Right cardiac atrium (tissue), 5 donors: ENCODE measurements around the gene PMFBP1. TPM values are rescaled to one million over a fixed set of nuclear protein-coding genes. Genes with fewer than 3 reads are reported as not detected.
A peak's percentile ranks its signal among the peaks of the same experiment; 100 is the strongest.

ENCODE experiments used
- ATAC-seq, 2 donors: fragments of 200-7000 bp; cut with Tn5 transposase; one replicate each; pipeline versions ENCODE4 v1.8.0 to v1.9.1; 2020; ENCODE audit warnings: moderate library complexity in 2 of 2, mild to moderate bottlenecking in 1 of 2
- DNase-seq, 3 donors: peaks; one replicate each; pipeline ENCODE4 v3.0.0-alpha.2; 2020
- H3K27ac ChIP-seq: one replicate; pipeline ENCODE4 v1.5.1; 2013; ENCODE audit warnings: mild to moderate bottlenecking, low read length, control low read depth, moderate library complexity
- H3K27me3 ChIP-seq: one replicate; pipeline ENCODE4 v1.6.1; 2013; ENCODE audit not compliant: control insufficient read depth, insufficient read depth
- H3K4me1 ChIP-seq: one replicate; pipeline ENCODE4 v1.6.1; 2013; ENCODE audit warnings: low read length; ENCODE audit not compliant: control insufficient read depth, insufficient read depth
- H3K4me3 ChIP-seq: one replicate; pipeline ENCODE4 v1.5.1; 2013; ENCODE audit warnings: low read length, control low read depth
- H3K9me3 ChIP-seq: one replicate; pipeline ENCODE4 v1.6.1; 2013; ENCODE audit warnings: low read length; ENCODE audit not compliant: control insufficient read depth
- WGBS: extraction: QIAGEN DNeasy Blood & Tissue Kit; methylation state at CpG from one replicate; pipeline ENCODE4 v1.1.7; 2013; 5-methylcytosine and 5-hydroxymethylcytosine counted together
- intact Hi-C, 4 donors: fragments of 100-400 bp; cut with DNase I; formaldehyde crosslinking; loops; one replicate each; pipeline versions ENCODE4 v1.11.0 to v1.14.0; 2022 to 2023
- polyA plus RNA-seq: library from polyadenylated mRNA; stranded (reverse); fragments of 200-250 nt; gene quantifications from one replicate; pipeline ENCODE4 v1.2.3, GENCODE V29; 2013
- total RNA-seq, 4 donors: library from RNA; stranded (reverse); fragmentation: NEBNext Ultra II Directional; extraction: Animal tissue kit (Norgen Biotek cat#: 25700); gene quantifications; one replicate each; pipeline ENCODE4 v1.2.1, GENCODE V29; 2021
- donor health status: healthy with polysubstance abuse.
- donor health status: DM: no; HTN: yes; CAD: no.
- donor health status: DM: no; HTN: no; CAD: no.
- donor health status: DM: no; HTN: yes; CAD: no; lungs with severe emphysema.
- donor health status: DM: yes; HTN: yes; CAD: no.

PMFBP1 gene
- total and polyA plus RNA-seq, 5 donors = 0.38 to 0.51 (median 0.43) TPM; not detected in 1

DNA sequence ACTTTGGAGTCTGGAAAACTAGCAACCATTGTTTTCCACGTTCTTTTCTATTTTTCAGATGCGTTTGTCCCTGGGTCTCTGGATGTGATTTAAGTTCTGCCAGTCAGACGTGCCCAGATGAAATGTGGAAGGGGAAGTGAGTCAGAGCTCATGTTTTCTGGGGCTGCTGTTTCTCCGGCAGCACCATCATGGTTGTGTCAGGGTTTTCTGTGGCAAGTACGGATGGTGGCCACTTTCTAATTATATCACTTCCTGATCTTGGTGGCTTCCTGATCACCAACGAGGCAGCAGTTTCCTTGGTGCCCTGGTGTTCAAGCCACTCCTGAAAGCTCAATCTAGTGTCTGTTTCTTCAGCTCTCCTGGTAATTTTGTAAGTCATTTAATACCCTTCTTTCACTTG lies 31.4 kb upstream of the PMFBP1 start:
- DNase-seq = peak; percentile 15 to 57 (median 51)
- WGBS = 51% methylated on average over 6 of the region's 6 CpGs
- Histone ChIP-seq H3K4me1 (no peaks in the 10 kb centered on the region), H3K9me3 (no peaks in the 10 kb centered on the region), H3K4me3 (no peak overlapping the region), H3K27ac (peak overlapping the region; percentile 68), H3K27me3 (peaks cover 2% of the 10 kb centered on the region)
- intact Hi-C loops = no loop called here
- peak; percentile 42 to 58 for ATAC-seq

DNA sequence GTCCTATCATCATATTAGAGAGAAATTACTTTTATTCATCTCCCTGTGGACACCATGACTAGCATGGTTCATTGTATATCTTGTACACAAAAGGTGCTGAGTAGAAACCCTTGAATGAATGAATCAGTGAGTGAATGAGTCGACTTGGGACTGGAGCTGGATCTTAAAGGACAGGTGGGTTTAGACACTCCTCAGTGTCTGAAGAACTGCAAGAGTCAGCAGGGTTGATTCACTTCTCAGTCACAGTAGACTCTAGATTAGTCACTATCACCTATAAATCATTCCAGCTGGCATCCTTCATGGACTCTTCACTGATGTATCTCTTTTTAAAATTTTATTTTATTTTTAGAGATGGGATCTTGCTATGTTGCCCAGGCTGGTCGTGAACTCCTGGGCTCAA lies 30.1 kb upstream of the PMFBP1 start:
- DNase-seq = no peak
- no peak overlapping the region for H3K27ac ChIP-seq
- intact Hi-C loops = no loop called here
- WGBS = 71% methylated on average over 2 of the region's 2 CpGs
- peaks cover 3% of the 10 kb centered on the region for H3K4me1 ChIP-seq
- H3K9me3 ChIP-seq = no peaks in the 10 kb centered on the region
- ATAC-seq = no peak
- H3K27me3 ChIP-seq = peaks cover 2% of the 10 kb centered on the region
- H3K4me3 ChIP-seq = no peak overlapping the region

DNA sequence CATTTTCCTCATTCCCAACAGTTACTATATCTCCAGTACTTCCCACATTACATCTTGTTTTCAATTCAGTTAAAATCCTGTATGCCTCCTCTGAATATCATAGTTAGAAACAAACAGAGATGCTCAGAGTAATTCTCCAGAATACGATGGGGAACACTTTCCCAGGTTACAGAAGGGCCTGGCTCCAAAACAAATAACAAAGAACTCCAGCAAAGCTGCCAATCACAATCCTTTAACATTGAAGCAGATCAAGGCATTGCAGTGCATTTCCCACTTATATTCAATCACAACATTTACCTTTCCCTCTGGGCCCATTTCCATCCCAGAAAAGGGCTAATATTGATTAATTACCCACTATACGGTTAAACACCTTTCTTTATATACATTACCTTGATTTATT lies 29.4 kb upstream of the PMFBP1 start:
- DNase-seq = no peak
- WGBS = 87% methylated on average over 2 of the region's 2 CpGs
- H3K27ac ChIP-seq = no peak overlapping the region

DNA sequence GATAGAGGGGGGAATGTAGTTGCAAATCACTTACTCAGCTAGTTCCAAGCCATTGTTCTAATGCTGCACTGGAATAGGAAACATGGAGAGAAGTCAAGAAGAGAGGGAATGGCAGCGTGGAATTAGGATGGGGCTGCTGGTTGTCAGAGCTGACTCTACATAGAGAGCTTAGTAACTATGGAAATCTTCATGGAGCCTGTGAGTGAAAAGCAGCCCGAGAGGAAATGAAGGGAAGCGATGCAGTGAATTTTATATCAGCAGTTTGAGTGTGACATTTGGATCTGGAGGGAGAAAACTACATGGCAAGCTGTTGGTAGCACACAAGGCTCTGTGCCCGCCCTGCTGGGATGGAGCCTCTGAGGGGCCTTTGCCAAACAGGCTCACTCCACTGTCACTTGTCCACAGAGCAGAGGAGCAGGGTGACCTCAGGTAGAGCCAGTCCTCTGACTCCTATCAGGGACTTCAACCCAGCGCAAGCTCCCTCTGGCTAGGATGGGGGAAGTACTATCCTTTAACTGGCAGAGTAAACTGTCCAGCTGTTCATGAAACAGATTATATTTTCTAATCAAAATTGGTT lies 27.9 kb upstream of the PMFBP1 start:
- Histone ChIP-seq H3K9me3 (no peaks in the 10 kb centered on the region), H3K4me1 (peaks cover 3% of the 10 kb centered on the region), H3K27me3 (peaks cover 2% of the 10 kb centered on the region), H3K4me3 (no peak overlapping the region), H3K27ac (no peak overlapping the region)
- intact Hi-C loops = no loop called here
- WGBS = 56% methylated on average over 5 of the region's 5 CpGs
- peak in 1 of 3 donors; percentile 45 for DNase-seq
- ATAC-seq = no peak

More for the DNA sequence above, 29.4 kb upstream of the PMFBP1 start:
- Histone ChIP-seq H3K4me3 (no peak overlapping the region), H3K27me3 (peaks cover 2% of the 10 kb centered on the region), H3K9me3 (no peaks in the 10 kb centered on the region), H3K4me1 (peaks cover 3% of the 10 kb centered on the region)
- no peak for ATAC-seq
- intact Hi-C loops = no loop called here

DNA sequence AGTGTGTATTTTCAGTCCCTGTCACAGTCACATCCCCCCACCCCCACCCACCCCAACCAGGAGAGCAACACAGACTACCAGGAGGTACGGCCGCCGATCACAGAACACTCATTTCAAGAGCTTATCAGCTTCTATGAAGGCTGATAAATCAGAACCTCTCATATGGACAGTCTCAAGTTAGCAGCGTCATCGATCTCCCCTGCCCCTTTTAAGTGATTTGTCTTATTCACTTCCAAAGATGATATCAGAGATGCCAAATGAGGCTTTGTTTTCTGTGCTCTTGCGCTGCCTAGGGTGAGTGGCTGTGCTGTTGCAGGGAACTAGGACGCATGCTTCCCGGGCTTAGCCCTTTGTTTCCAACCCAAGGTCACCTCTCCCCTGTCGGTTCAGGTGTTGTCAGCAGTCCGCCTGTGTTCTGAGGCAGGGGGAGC lies 26.8 kb upstream of the PMFBP1 start:
- peaks cover 2% of the 10 kb centered on the region for H3K27me3 ChIP-seq
- no peak for DNase-seq
- no peak for ATAC-seq
- 44% methylated on average over 10 of the region's 10 CpGs for WGBS
- H3K4me3 ChIP-seq = no peak overlapping the region
- peaks cover 3% of the 10 kb centered on the region for H3K4me1 ChIP-seq
- H3K27ac ChIP-seq = no peak overlapping the region
- intact Hi-C loops = no loop called here
- H3K9me3 ChIP-seq = no peaks in the 10 kb centered on the region

DNA sequence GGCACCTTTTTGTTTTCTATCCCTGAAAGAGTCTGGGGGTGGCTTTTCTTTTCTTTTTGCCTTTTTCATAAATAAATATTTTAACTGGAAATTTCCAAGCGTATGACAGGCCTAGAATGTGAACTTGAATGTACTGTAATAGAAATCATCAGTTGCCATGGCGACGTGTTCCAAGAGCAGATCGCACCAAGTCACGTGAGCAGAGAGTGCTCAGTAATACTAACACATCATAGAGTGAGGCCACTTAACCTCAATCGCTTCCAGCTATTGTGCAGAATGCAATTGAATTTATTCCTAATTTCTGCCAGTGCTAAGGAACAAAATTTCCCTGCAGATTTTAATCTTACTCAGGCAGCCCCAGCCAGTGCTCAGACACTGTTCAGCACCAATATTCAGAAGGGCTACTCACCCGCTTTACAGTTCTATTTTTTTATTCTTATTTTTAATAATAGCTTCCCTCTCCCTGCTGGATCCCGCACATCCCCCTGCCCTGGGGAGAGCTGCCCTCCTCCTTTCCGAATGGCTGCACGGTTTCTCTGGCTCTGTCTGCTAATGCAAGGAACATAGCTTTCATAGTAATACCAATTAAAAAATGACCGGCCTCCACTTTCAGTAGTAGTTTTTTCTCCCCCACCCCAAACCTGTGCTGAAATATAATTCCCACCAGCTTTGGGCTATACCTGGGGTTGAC lies 26.2 kb upstream of the PMFBP1 start:
- 45% methylated on average over 11 of the region's 11 CpGs for WGBS
- Histone ChIP-seq H3K27ac (no peak overlapping the region), H3K4me1 (peaks cover 3% of the 10 kb centered on the region), H3K4me3 (no peak overlapping the region), H3K27me3 (peaks cover 2% of the 10 kb centered on the region), H3K9me3 (no peaks in the 10 kb centered on the region)
- peak in 2 of 3 donors; percentile 40 to 75 for DNase-seq
- intact Hi-C loops = no loop called here
- ATAC-seq = peak in 1 of 2 donors; percentile 50

DNA sequence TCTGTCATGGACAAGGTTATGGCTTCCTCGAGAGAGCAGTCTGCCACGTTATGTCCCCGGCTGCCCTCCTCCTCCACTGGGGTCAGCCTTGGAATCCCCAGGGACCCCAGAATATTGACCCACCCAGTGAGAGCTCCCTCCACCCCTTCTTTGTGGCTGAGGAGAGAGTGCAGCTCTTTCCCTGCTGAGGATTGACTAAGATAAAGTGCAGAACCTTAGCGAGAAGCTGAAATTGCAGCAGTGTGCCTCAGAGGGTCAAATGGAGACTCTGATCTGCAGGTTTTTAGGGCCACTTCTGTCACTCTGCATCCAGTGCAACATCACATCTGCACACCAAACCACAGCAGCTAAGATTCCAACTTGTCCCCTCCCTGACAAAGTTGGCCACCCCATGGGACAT lies 25.6 kb upstream of the PMFBP1 start:
- Histone ChIP-seq H3K4me3 (no peak overlapping the region), H3K27ac (no peak overlapping the region), H3K4me1 (peaks cover 3% of the 10 kb centered on the region), H3K27me3 (peaks cover 2% of the 10 kb centered on the region), H3K9me3 (no peaks in the 10 kb centered on the region)
- 51% methylated on average over 4 of the region's 4 CpGs for WGBS
- intact Hi-C loops = no loop called here
- DNase-seq = no peak
- no peak for ATAC-seq

DNA sequence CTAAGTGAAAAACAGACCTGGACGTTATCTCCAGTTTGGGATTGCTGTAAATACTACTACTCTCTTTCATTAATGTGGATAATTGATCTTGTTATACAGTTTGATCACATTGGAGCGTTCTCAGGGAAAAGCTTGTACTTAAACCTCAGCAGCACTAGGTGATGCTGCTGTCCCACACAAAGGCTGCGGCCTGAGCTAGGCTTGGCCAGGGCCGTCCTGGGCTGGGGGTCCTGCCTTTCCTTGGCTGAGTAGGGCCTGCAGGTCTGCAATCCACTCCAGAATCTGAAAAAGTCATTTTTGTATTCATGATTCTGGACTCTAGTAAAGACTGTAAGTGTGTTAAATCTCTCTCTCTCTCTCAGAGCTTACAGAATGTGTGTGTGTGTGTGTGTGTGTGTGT lies 23.7 kb upstream of the PMFBP1 start:
- Histone ChIP-seq H3K4me1 (peaks cover 3% of the 10 kb centered on the region), H3K27me3 (peaks cover 2% of the 10 kb centered on the region), H3K4me3 (no peak overlapping the region), H3K27ac (no peak overlapping the region), H3K9me3 (no peaks in the 10 kb centered on the region)
- no peak for DNase-seq
- intact Hi-C loops = no loop called here
- 73% methylated on average over 4 of the region's 4 CpGs for WGBS
- ATAC-seq = no peak

DNA sequence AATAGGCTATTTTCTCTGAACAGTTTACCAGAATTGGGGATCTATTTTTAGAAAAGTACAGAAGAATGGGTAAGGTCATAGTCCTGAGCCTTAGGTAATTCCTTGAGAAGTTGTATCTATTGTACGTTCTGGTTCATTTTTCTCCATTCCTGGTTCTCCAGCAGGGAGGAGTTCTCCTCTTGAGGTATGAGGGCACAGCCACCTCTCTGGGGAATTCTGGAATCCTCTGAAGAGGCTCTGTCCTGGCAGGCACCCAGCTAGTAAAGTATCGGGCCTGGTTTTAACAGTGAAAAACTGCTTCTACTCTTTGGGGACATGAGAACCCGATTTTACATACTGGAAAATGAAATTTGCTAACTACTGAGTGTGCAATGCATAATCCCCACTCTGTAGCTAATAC lies 19.6 kb upstream of the PMFBP1 start:
- Histone ChIP-seq H3K27ac (no peak overlapping the region), H3K27me3 (no peaks in the 10 kb centered on the region), H3K9me3 (no peaks in the 10 kb centered on the region), H3K4me1 (no peaks in the 10 kb centered on the region), H3K4me3 (no peak overlapping the region)
- intact Hi-C loops = no loop called here
- DNase-seq = no peak
- 59% methylated on average over 3 of the region's 3 CpGs for WGBS
- ATAC-seq = no peak

DNA sequence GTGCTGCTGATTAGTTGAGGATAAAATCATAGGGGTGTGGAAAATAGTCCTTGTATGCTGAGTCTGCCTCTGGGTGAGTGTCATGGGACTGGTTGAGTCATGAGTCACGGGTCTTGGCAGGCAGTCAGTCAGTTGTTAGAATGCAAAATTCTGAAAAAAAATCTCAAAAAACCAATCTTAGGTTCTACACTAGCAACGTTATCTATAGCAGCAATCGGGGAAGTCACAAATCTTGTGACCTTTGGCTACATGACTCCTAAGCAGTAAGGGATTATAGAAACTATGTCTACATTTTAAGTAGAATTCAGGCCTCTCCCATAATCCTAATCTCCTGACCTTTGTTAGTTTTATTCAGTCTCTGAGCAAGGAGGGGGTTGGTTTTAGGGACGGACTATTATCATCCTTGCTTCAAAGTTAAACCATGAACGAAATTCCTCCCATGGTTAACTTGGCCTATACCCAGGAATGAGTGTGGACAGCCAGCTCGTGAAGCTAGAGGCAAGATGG lies 18.0 kb upstream of the PMFBP1 start:
- no peaks in the 10 kb centered on the region for H3K4me1 ChIP-seq
- whole genome bisulfite sequencing = 41% methylated on average over 6 of the region's 6 CpGs
- no peak overlapping the region for H3K27ac ChIP-seq
- intact Hi-C loops = no loop called here
- no peak overlapping the region for H3K4me3 ChIP-seq
- DNase-seq (peak in 2 of 3 donors; percentile 42 to 52), ATAC-seq (peak; percentile 43 to 59)
- no peaks in the 10 kb centered on the region for H3K9me3 ChIP-seq
- H3K27me3 ChIP-seq = no peaks in the 10 kb centered on the region

DNA sequence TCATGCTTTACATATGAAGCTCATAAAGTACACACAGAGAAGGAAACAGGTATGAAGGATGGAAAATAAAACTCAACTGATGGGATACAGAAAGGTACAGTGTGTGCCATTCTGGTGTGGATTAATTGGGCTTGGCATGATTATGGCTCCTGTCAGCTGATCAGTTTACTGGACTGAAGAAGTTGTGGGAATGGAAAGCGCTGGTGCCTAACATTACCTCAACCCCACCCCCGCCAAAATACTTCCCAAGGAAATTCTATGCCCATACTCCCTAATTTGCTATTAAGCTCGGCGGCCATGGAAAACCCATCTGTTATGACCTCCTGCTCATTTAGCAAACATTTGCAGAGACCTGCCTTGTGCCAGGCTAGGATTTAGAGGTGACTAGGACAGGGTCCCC lies 16.6 kb upstream of the PMFBP1 start:
- 96% methylated on average over 4 of the region's 4 CpGs for WGBS
- Histone ChIP-seq H3K4me1 (no peaks in the 10 kb centered on the region), H3K4me3 (no peak overlapping the region), H3K27me3 (no peaks in the 10 kb centered on the region), H3K9me3 (no peaks in the 10 kb centered on the region), H3K27ac (no peak overlapping the region)
- intact Hi-C loops = no loop called here
- no peak for ATAC-seq
- no peak for DNase-seq
